ENCODE measurements around the gene CNN3.

The CNN3 gene

DNA sequence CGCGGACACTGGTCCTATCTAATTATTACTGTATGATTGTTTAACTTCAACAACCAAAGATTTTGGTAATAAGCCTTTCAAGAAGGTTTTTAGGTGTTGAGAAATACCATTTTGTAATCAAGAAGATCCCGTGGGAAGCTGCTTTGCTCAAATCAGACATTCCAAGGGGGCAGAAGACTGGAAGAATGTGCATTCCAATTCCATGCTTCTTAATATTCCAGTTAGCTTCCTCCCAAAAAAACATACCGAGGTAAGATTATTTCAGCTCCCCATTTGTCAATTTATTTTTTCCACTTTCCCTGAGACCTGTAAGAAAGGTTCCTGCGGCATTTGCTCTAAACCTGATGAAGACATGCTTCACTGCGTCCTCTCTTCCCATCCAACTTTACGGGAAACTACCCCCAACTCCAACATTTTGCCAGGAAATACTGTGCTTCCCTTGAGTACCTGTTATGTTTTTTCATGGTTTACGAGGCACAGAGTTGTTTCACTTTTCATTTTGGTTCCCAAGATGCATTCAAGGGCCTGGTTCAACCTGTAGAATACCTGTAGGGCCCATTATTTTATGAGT lies 4.1 kb downstream of the CNN3 start:
- no peak for DNase-seq

DNA sequence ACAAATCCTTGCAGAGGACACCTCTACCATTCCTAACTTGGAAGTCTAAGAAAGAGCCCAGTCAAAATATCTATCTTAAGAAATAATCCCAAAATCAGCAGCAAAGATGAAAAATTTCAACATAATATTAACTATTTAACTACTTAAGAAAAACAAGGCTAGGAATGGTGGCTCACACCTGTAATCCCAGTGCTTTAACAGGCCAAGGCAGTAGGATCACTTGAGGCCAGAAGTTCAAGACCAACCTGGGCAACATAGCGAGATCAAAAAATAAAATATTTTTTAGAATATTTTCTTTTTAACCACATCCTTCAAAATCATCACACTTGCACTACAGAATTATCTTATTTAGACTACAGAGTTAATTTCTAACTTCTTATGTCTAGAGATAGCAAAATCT lies 4.9 kb downstream of the CNN3 start:
- no peak for DNase-seq

DNA sequence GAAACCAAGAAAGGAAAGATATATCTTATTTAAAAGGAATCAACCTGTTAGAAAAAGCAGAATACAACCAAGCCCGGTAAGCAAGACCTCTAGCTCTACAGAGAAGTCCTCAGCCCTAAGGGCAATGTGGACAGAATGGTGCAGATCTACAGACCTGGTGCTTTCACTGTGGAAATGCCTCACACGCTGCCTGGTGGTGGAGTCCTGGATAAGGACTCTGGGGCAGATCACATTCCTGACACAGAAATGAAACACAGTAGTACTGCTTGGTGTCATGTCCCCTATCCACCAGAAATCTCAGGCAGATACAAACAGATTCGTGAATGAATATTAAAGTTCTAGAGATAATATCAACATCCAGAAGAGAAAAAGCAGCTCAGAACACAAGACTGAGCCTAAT lies 6.8 kb downstream of the CNN3 start:
- DNase-seq, result no peak

DNA sequence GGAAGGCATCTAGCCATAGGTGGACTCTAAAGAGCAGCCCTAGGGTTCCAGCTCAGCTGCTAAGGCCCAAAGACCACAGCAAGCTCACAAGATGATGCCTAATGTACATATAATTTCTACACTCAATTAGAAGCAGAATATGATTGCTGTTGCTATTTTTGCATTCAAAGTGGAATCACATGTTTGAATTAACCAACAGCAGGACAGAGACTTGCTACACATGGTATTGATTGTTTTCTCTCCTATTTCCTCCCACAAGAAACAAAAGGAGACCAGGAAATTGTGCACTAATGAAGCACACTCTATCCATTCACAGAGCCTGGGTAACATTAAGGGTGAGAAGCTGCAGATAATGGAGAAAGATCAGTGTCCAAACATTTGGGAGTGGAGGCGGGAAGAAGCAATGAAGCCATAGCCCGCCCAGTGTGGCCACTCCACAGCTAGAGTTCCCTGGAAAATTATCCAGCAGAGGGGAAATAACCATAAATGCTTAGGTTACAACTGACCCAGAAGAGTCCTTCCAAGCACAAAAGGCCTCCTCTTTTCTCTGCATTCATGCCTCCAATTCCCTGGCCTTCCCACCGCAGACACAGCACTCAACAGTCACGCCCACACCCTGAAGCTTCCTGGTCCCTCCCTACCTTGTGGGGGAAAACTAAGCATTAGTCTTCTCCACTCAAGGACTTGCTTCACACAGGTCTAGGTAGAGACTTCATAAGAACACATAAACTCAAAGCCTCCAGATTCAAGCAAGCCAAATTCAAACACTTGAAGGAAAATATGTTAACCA lies 7.5 kb downstream of the CNN3 start:
- no peak for DNase-seq

GRCh38 chr1:94917251-94917650 lies 9.7 kb downstream of the CNN3 start:
- no peak for DNase-seq

- DNase-seq, result no peak
These were observed 14.4 kb downstream of the CNN3 start for GRCh38 chr1:94912263-94913184.

DNA sequence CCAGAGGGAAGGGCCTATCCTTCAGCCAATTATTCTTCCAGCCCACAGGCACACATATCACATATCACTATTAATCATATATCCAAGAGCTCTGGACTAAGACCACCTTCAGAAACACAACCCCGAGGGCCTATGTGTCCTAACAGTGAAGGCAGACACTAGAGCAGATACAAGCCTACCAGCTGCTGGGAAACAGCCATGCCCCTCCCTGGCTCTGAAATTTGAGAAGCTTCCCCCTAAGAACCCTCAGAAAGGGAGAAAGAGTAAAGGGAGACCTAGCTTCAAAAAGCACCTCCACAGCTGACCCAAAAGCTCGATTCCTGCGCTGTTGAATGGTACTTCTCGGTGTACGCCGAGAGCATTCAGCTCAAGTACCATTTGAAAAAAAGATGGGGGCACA lies 17.4 kb downstream of the CNN3 start:
- DNase-seq, result no peak

- DNase-seq, result no peak
These were observed 17.9 kb downstream of the CNN3 start for GRCh38 chr1:94908965-94909364.

GRCh38 chr1:94908190-94908589 lies 18.7 kb downstream of the CNN3 start:
- DNase-seq, result no peak

DNA sequence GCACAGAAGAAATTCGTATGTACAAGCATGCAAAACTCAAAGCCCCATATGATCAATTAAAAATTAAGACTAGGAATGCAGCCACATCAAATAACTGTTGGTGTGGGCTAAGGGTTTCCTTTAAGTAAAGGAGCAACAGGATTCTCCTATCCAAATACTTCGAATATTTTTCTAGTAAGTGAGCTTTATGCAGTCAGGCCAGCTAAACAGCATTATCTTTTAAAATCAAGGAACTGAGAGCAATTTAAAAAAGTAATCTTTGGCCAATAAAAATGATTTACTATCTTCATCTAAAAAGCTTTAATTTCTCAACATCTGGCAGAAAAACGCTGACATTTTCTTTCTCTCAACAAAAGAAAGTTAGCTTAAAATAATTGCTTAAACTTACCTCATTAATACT lies 19.8 kb downstream of the CNN3 start:
- no peak for DNase-seq

DNA sequence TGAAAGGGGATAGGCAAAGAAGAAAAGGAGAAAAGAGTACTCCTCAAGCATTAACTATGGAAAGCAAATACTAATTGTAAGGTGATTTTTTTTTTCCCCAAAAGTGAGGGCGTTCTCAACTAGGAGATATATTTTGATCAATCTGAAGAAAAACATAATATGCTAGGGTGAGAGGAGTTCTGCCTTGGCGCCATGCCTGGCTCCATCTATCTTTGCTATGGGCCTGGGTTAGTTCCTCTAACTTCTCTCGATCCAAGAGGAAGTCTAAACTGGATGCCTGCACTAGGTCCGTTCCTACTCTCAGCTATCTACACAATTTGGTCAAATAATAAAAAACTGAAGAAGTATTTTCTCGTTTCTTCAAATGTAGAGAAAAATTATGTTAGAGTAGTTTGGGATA lies 20.5 kb downstream of the CNN3 start:
- no peak for DNase-seq

DNA sequence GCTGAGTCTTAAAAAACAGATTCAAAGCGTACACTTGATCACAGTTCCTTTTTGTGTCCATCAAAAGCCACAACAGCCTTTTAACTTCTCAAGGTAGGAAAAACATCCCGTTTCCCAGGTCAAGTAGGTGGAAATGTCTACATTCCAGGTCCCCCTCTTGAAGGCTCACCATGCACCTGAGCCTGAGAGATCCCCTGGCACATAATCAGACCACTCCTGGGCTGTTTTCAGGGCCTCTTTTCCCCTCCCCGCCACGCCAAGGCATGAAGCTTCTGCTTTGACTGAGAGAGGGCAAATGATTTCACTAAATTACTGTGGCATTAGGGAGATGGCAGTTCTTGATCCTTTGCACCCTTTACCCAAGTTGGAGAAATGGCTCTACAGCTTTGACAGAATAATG lies 21.7 kb downstream of the CNN3 start:
- DNase-seq, result no peak

DNA sequence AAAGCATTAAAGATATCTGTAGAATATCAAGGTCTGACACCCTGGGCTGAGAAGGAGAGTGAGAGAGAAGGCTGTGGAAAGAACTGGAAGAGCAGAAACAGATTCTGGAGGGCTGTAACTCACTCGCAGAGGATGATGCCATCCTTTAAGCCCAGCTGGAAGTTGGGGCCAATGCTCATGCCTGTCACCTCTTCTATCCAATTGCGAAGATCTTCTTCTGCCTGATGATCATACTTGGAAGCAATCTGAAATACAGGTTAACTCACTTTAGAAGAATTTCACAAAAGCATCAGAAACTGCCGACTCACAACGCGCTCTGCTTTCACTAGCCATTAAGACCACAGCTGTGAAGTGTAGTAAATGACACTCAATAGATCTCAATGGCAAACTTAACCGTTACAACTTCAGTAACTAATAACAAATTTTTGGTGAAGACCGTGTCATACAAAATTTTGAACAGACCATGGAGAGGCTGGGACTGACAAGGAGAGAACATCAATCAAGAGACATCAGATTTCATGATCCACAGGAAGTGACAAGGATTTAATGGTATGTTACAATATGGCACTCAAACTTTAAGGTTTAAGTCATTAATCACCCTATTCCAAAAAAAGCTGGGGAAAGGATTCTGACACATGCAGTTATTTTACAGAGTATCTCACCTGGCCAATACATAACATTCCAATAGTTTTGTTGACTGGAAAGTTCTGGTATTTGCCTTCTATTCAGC lies 23.5 kb downstream of the CNN3 start:
- DNase-seq, result no peak

DNA sequence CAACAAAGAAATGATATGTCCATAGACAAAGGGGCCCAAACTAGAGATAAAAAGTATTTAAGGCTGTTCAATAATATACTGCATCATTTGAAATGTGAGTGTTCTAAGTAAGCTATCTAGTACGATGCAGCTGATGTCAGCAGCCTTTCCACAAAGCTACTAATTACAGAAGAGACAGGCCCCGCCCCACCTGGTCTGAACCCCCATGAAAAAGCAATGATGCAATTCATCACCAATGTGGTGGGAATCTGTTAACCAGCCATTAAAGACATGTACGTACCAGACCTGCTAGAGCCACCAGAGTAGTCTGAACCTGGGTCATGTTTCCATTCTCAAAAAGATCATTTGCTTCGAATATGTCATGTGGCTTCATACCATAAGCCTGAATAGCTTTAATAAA lies 25.1 kb downstream of the CNN3 start:
- DNase-seq, result no peak

GRCh38 chr1:94899756-94900155 lies 27.2 kb downstream of the CNN3 start:
- no peak for DNase-seq

DNA sequence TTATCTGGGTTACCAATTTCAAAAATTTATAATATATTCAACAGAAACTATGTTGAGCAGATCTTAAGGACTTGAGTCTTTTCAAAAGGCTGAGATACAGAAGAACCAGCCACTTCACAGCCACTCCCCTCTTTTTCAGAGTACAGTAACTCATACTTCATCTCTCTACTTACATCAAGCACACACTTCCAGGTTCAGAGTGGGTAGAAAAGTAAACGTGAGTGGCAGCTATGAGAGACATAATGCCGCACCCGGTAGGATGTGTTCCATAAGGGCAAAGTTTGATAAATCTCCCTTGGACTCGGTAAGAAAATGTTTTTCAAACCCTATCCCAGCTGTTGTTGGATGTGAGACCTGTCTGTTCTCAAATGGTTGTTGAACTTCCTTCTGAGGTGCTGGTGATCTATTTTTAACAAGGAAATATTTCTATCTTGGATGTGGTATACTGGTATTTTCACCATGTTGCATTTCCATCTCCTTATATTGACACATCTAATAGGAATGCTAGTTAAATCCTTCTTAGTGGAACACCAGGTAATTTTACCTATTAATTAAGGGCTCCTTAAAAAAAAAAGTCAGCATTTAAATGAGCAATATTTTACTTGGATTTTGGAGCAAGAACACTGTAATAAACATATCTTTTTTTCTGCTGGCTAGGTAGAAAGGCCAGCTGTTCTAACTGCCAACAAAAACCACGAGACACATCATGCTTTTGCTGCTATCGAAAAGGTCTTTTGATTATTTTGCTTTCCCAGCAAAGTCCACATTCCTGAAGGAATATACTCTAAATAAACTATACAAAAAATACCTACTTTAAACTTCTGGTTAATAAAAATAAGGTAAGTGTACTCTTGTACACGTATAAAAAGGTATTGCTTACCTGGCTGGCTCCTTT lies 28.2 kb downstream of the CNN3 start:
- DNase-seq, result no peak

DNA sequence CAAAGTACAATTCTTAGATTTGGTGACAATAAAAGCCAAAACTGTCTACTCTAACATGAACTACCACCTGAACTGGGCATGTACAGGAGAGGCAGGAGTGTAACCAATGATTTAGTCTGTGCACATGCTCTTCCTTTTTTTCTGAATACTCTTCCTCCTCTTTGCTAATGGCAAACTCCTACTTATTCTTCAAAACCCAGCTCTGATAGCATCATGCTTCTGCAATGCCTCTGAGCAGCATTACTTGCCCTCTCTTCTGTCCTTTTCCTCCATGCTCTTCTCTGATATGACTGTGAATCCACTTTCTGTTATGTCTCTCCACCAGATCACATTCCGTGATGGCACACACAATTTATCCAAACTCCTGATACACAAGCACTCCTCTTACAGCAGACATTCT lies 31.4 kb downstream of the CNN3 start:
- DNase-seq, result no peak

GRCh38 chr1:94894630-94895029 lies 32.3 kb downstream of the CNN3 start:
- no peak for DNase-seq

- DNase-seq, result no peak
These were observed 34.2 kb downstream of the CNN3 start for GRCh38 chr1:94892604-94893254.

- DNase-seq, result no peak
These were observed 38.7 kb downstream of the CNN3 start for GRCh38 chr1:94888201-94888600.

- DNase-seq, result no peak
These were observed 39.2 kb downstream of the CNN3 start for GRCh38 chr1:94887603-94888171.

All from central memory CD4-positive, alpha-beta T cell (primary cell).